Mesenteric fat pad (tissue), 1 donor: ENCODE results near the gene OR51B4. TPM values are rescaled to one million over a fixed set of nuclear protein-coding genes. Genes with fewer than 3 reads are reported as not detected.
"Not testable (repeated sequence)": the region's sequence is repeated elsewhere in the genome, so short reads cannot be mapped to it uniquely, and the experiment has no call there.

Experiments used
- DNase-seq: peaks from one replicate; pipeline ENCODE4 v3.0.0-alpha.2; 2020; ENCODE audit warnings: low spot score
- total RNA-seq: library from RNA; stranded (reverse); fragmentation: NEBNext Ultra II Directional; extraction: Animal tissue kit (Norgen Biotek cat#: 25700); gene quantifications from one replicate; pipeline ENCODE4 v1.2.1, GENCODE V29; 2021
- donor health status: DM: yes; HTN: yes; CAD: no.

Gene OR51B4
- total RNA-seq, 1 donor from 2014 or later = not detected

- not testable (repeated sequence) for DNase-seq
These were observed 7.3 kb downstream of the OR51B4 start for GRCh38 chr11:5294342-5294995.

- no peak for DNase-seq
These were observed 8.7 kb downstream of the OR51B4 start for GRCh38 chr11:5293028-5293427.

GRCh38 chr11:5291207-5291838, 10.4 kb downstream of the OR51B4 start:
- no peak for DNase-seq

- no peak for DNase-seq
These were observed 11.6 kb downstream of the OR51B4 start for GRCh38 chr11:5290106-5290505.

GRCh38 chr11:5289696-5290095, 12.1 kb downstream of the OR51B4 start:
- no peak for DNase-seq

GRCh38 chr11:5288906-5289550, 12.7 kb downstream of the OR51B4 start:
- DNase-seq = no peak

GRCh38 chr11:5288108-5288905, 13.4 kb downstream of the OR51B4 start:
- no peak for DNase-seq

- DNase-seq = no peak
These were observed 14.8 kb downstream of the OR51B4 start for GRCh38 chr11:5286901-5287300.

- DNase-seq = no peak
These were observed 15.4 kb downstream of the OR51B4 start for GRCh38 chr11:5286351-5286750.

GRCh38 chr11:5285703-5286340, 15.9 kb downstream of the OR51B4 start:
- no peak for DNase-seq

- DNase-seq = no peak
These were observed 17.1 kb downstream of the OR51B4 start for GRCh38 chr11:5284637-5285036.

- DNase-seq = no peak
These were observed 17.9 kb downstream of the OR51B4 start for GRCh38 chr11:5283882-5284281.

- no peak for DNase-seq
These were observed 18.7 kb downstream of the OR51B4 start for GRCh38 chr11:5283086-5283485.

GRCh38 chr11:5282628-5283027, 19.1 kb downstream of the OR51B4 start:
- DNase-seq = no peak

- no peak for DNase-seq
These were observed 20.1 kb downstream of the OR51B4 start for GRCh38 chr11:5281596-5281995.

- no peak for DNase-seq
These were observed 21.1 kb downstream of the OR51B4 start for GRCh38 chr11:5280582-5281102.

- DNase-seq = no peak
These were observed 22.2 kb downstream of the OR51B4 start for GRCh38 chr11:5279471-5280090.

- DNase-seq = no peak
These were observed 23.9 kb downstream of the OR51B4 start for GRCh38 chr11:5277807-5278382.

- no peak for DNase-seq
These were observed 25.0 kb downstream of the OR51B4 start for GRCh38 chr11:5276697-5277096.
